GM23248 (cell line): Measurements from ENCODE around the gene PALB2.

Experiments used
- EZH2 ChIP-seq: fragments of 200-600 bp; sonication (generic); IDR thresholded peaks from 2 replicates; pipeline ENCODE4 v1.6.1; 2018; ENCODE audit warnings: antibody characterized with exemption, mild to moderate bottlenecking; ENCODE audit not compliant: insufficient read depth, poor library complexity, severe bottlenecking
- EZH2phosphoT487 ChIP-seq: fragments of 200-600 bp; sonication (generic); IDR thresholded peaks from 2 replicates; pipeline ENCODE4 v1.6.1; 2018; ENCODE audit warnings: antibody characterized with exemption, moderate library complexity, mild to moderate bottlenecking, low read depth; ENCODE audit not compliant: insufficient read depth

DNA sequence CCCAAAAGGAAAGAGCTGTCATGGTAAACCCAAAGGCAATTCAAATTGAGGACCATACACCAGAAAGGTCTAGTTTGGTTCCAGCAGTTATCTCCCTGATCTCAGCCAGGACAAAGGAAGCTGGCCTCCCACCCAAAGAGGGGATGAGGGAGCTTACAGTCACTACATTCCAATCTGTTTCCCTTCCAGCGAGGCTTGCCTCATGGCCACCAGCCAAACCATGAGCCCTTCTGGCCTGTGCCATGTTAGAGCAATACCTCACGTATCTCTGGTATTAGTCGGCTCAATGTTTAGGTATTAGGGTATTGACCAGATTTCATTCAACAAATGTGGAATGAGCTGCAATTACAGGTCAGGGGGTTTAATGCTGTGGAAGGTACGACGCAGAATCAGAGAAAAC, 53.4 kb downstream of the PALB2 start:
- no peak for TF ChIP-seq EZH2
- TF ChIP-seq EZH2phosphoT487 = no peak
